SU-DHL-6 (cell line): ENCODE measurements around the gene PRAMEF1.
"Not testable (repeated sequence)": the region's sequence is repeated elsewhere in the genome, so short reads cannot be mapped to it uniquely, and the experiment has no call there.

Source experiments
- H2AFZ ChIP-seq: fragments of 200-600 bp; sonication (generic); 2 replicates; pipeline ENCODE4 v1.6.1; 2014; ENCODE audit warnings: low read depth, mild to moderate bottlenecking, moderate library complexity, mixed read lengths, antibody characterized with exemption, low read length; ENCODE audit not compliant: severe bottlenecking
- H3F3A ChIP-seq: fragments of 200-600 bp; shearing (Covaris generic); 2 replicates; pipeline ENCODE4 v1.6.0; 2016; ENCODE audit warnings: antibody characterized with exemption, mild to moderate bottlenecking; ENCODE audit not compliant: insufficient read depth
- H3K27ac ChIP-seq: fragments of 200-600 bp; sonication (generic); 2 replicates; pipeline ENCODE4 v1.5.1; 2016; ENCODE audit warnings: low read depth, mild to moderate bottlenecking, low read length, moderate library complexity, mixed read lengths
- H3K27me3 ChIP-seq: fragments of 200-600 bp; sonication (generic), shearing (Covaris generic); 2 replicates; pipeline ENCODE4 v1.6.0; 2014; ENCODE audit warnings: mild to moderate bottlenecking, low read length
- H3K36me3 ChIP-seq: fragments of 200-600 bp; sonication (generic); 2 replicates; pipeline ENCODE4 v1.6.1; 2014; ENCODE audit warnings: mild to moderate bottlenecking, low read length, mixed read lengths
- H3K4me2 ChIP-seq: fragments of 300-600, 200-600 bp; shearing (Covaris generic), sonication (generic); 2 replicates; pipeline ENCODE4 v1.6.0; 2014; ENCODE audit warnings: low read length, low read depth, mild to moderate bottlenecking; ENCODE audit not compliant: poor library complexity, severe bottlenecking
- H3K4me3 ChIP-seq: fragments of 200-600 bp; sonication (generic); 2 replicates; pipeline ENCODE4 v1.5.1; 2014; ENCODE audit warnings: antibody characterized with exemption, low read length, mild to moderate bottlenecking, mixed read lengths; ENCODE audit not compliant: insufficient read depth, poor library complexity, severe bottlenecking
- H3K79me2 ChIP-seq: fragments of 200-600 bp; sonication (generic); 2 replicates; pipeline ENCODE4 v1.6.1; 2014; ENCODE audit warnings: mild to moderate bottlenecking, low read length, moderate library complexity; ENCODE audit not compliant: insufficient read depth
- H3K9ac ChIP-seq: fragments of 200-600 bp; sonication (generic); 2 replicates; pipeline ENCODE4 v1.7.0; 2014; ENCODE audit warnings: mild to moderate bottlenecking, low read length
- H3K9me2 ChIP-seq: fragments of 200-600 bp; sonication (generic); replicated peaks from 2 replicates; pipeline ENCODE4 v1.6.1; 2014; ENCODE audit warnings: low read length; ENCODE audit not compliant: insufficient read depth
- H3K9me3 ChIP-seq: fragments of 200-600 bp; sonication (generic); 2 replicates; pipeline ENCODE4 v1.6.1; 2014; ENCODE audit warnings: low read length, mixed read lengths; ENCODE audit not compliant: insufficient read depth
- H4K20me1 ChIP-seq: fragments of 200-600 bp; sonication (generic); 2 replicates; pipeline ENCODE4 v1.6.1; 2014; ENCODE audit warnings: low read depth, mild to moderate bottlenecking, antibody characterized with exemption, low read length, moderate library complexity, mixed read lengths
- CTCF ChIP-seq: fragments of 200-600 bp; sonication (generic); IDR thresholded peaks from one replicate; pipeline ENCODE4 v1.5.1; 2017; ENCODE audit warnings: antibody characterized with exemption, mild to moderate bottlenecking, low read length, moderate library complexity; ENCODE audit not compliant: insufficient read depth, poor library complexity, severe bottlenecking
- EZH2phosphoT487 ChIP-seq: fragments of 200-600 bp; sonication (generic), shearing (Covaris generic); conservative IDR thresholded peaks from 2 replicates; pipeline ENCODE4 v1.6.1; 2018; ENCODE audit warnings: mild to moderate bottlenecking, antibody characterized with exemption, low read length, moderate library complexity, mixed read lengths

Gene PRAMEF1, protein sequence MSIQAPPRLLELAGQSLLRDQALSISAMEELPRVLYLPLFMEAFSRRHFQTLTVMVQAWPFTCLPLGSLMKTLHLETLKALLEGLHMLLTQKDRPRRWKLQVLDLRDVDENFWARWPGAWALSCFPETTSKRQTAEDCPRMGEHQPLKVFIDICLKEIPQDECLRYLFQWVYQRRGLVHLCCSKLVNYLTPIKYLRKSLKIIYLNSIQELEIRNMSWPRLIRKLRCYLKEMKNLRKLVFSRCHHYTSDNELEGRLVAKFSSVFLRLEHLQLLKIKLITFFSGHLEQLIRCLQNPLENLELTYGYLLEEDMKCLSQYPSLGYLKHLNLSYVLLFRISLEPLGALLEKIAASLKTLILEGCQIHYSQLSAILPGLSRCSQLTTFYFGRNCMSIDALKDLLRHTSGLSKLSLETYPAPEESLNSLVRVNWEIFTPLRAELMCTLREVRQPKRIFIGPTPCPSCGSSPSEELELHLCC

GRCh38 chr1:12791097-12791496, at the start of gene PRAMEF1:
Gene PRAMEF1, plus strand, starts transcription at chr1:12791397. Its CDS starts 1,831 bp downstream, at chr1:12793228.
- not testable (repeated sequence) for H2AFZ ChIP-seq, H3K27me3 ChIP-seq, H4K20me1 ChIP-seq, H3K9me3 ChIP-seq, H3K4me3 ChIP-seq, H3K9me2 ChIP-seq, H3K9ac ChIP-seq, H3K79me2 ChIP-seq, H3F3A ChIP-seq, H3K4me2 ChIP-seq, H3K36me3 ChIP-seq, H3K27ac ChIP-seq

- Histone ChIP-seq H3K79me2 (no peaks in the 10 kb centered on the region), H3K4me3 (no peak overlapping the region), H3K36me3 (no peaks in the 10 kb centered on the region), H3K27ac (no peak overlapping the region), H3K9me2 (no peaks in the 10 kb centered on the region), H3K27me3 (no peaks in the 10 kb centered on the region), H4K20me1 (no peaks in the 10 kb centered on the region), H3K9me3 (no peaks in the 10 kb centered on the region), H3K9ac (no peak overlapping the region), H2AFZ (no peak overlapping the region), H3F3A (no peaks in the 10 kb centered on the region), H3K4me2 (no peak overlapping the region)
- TF ChIP-seq CTCF = no peak
- TF ChIP-seq EZH2phosphoT487 = no peak
These were observed 49.3 kb upstream of the PRAMEF1 start for GRCh38 chr1:12741946-12742345.

DNA sequence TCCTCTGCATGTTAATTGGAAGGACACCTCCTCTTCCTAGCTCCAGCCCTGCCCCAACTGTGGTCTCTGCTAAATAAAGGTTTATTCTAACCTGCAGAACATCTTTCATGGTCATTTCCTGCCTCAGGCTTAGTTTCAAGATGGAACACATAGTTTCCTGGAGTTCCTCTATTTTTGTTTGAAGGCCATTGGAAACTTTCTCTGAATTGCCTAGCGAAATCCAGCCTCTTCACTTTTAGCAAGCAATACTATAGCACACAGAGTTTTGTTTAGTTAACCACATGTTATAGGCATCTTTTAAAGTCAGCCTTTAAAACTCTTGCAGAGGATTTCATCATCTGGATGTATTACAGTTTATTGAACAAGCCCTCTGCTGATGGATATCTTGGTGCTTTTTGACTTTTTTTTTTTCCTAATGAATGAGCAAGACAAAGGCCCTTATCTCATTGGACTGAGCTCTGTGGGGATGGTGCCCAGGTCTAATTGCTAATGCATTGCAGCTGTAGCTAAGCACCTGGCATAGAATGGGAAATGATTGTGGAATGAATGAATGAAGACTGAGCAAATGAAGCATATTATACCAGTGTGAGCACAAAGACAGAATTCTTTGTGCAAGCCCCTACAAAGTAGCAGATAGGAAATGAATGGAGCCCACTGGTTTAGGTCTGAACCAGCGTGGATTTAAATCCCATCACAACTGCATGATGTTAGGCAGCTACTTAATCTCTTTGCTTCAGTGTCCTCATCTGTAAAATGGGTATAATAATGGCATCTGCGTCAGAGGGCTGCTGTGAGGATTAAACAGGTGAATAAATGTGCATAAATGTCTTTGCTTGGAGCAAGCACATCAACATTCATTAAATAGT, 45.8 kb upstream of the PRAMEF1 start:
- no peaks in the 10 kb centered on the region for H3K79me2 ChIP-seq

GRCh38 chr1:12745992-12746323, 45.2 kb upstream of the PRAMEF1 start, which contains the start of gene CFAP107:
Gene CFAP107, plus strand, starts transcription at chr1:12746200. Its CDS starts 231 bp downstream, at chr1:12746431.
- Histone ChIP-seq H3K27me3 (no peaks in the 10 kb centered on the region), H3K27ac (no peak within 1 kb of the TSS), H4K20me1 (no peaks in the 10 kb centered on the region), H2AFZ (no peak within 1 kb of the TSS), H3K4me2 (no peak within 1 kb of the TSS), H3K79me2 (no peaks in the 10 kb centered on the region), H3K36me3 (no peaks in the 10 kb centered on the region), H3K9me3 (0 out of 2 replicates have a peak, but pooled peaks cover 4% of the 10 kb centered on the region), H3F3A (no peaks in the 10 kb centered on the region), H3K9me2 (no peaks in the 10 kb centered on the region), H3K4me3 (no peak within 1 kb of the TSS), H3K9ac (no peak within 1 kb of the TSS)
- TF ChIP-seq CTCF = no peak
- no peak for TF ChIP-seq EZH2phosphoT487

More for the DNA sequence above, 45.8 kb upstream of the PRAMEF1 start:
- Histone ChIP-seq H4K20me1 (no peaks in the 10 kb centered on the region), H3K4me2 (no peak overlapping the region), H3K36me3 (no peaks in the 10 kb centered on the region), H3K9me2 (no peaks in the 10 kb centered on the region), H3F3A (no peaks in the 10 kb centered on the region), H3K4me3 (no peak overlapping the region), H3K27me3 (no peaks in the 10 kb centered on the region), H3K9me3 (0 out of 2 replicates have a peak, but pooled peaks cover 4% of the 10 kb centered on the region), H3K9ac (no peak overlapping the region), H2AFZ (no peak overlapping the region), H3K27ac (no peak overlapping the region)
- no peak for TF ChIP-seq EZH2phosphoT487
